Neural cell (in vitro differentiated cells): ENCODE data around the gene STARD5. TPM values are rescaled to one million over a fixed set of nuclear protein-coding genes. Genes with fewer than 3 reads are reported as not detected.

ENCODE experiments used
- H2AFZ ChIP-seq: fragments of 200-600, 300-800 bp; sonication (generic), shearing (Covaris generic); 2 replicates; pipeline ENCODE4 v1.6.0; 2014; ENCODE audit warnings: low read depth, mild to moderate bottlenecking, antibody characterized with exemption, low read length, moderate library complexity
- H3F3A ChIP-seq: fragments of 200-600 bp; shearing (Covaris generic); 2 replicates; pipeline ENCODE4 v1.6.1; 2016; ENCODE audit warnings: mild to moderate bottlenecking, moderate library complexity, mixed read lengths, antibody characterized with exemption, low read length; ENCODE audit not compliant: insufficient read depth, poor library complexity, severe bottlenecking
- H3K27ac ChIP-seq: fragments of 200-600, 300-800 bp; sonication (generic), shearing (Covaris generic); 2 replicates; pipeline ENCODE4 v1.5.1; 2014; ENCODE audit warnings: mild to moderate bottlenecking, low read length, moderate library complexity
- H3K27me3 ChIP-seq: fragments of 300-800, 200-600 bp; sonication (generic), shearing (Covaris generic); 2 replicates; pipeline ENCODE4 v1.6.0; 2014; ENCODE audit warnings: mild to moderate bottlenecking, low read depth, low read length, moderate library complexity; ENCODE audit not compliant: insufficient read depth
- H3K36me3 ChIP-seq: fragments of 300-800, 200-600 bp; sonication (generic), shearing (Covaris generic); 2 replicates; pipeline ENCODE4 v1.5.1; 2014; ENCODE audit warnings: mild to moderate bottlenecking, antibody characterized with exemption, low read length, moderate library complexity; ENCODE audit not compliant: insufficient read depth
- H3K4me2 ChIP-seq: fragments of 300-800, 200-600 bp; sonication (generic), shearing (Covaris generic); 2 replicates; pipeline ENCODE4 v1.6.0; 2014; ENCODE audit warnings: mild to moderate bottlenecking, low read length
- H3K4me3 ChIP-seq: fragments of 300-800, 200-600 bp; sonication (generic), shearing (Covaris generic); 2 replicates; pipeline ENCODE4 v1.5.1; 2014; ENCODE audit warnings: mild to moderate bottlenecking, low read length, moderate library complexity
- H3K79me2 ChIP-seq: fragments of 200-600 bp; shearing (Covaris generic); replicated peaks from 2 replicates; pipeline ENCODE4 v1.6.0; 2014; ENCODE audit warnings: mild to moderate bottlenecking, low read length, moderate library complexity; ENCODE audit not compliant: insufficient read depth
- H3K9ac ChIP-seq: fragments of 300-800, 200-600 bp; sonication (generic), shearing (Covaris generic); 2 replicates; pipeline ENCODE4 v1.6.1; 2016; ENCODE audit warnings: mild to moderate bottlenecking, low read length, mixed read lengths
- H3K9me2 ChIP-seq: fragments of 200-600 bp; shearing (Covaris generic); 2 replicates; pipeline ENCODE4 v1.6.1; 2016; ENCODE audit warnings: mild to moderate bottlenecking, low read length, mixed read lengths; ENCODE audit not compliant: insufficient read depth
- H3K9me3 ChIP-seq: fragments of 200-600, 300-800 bp; sonication (generic), shearing (Covaris generic); 2 replicates; pipeline ENCODE4 v1.6.1; 2016; ENCODE audit warnings: mild to moderate bottlenecking, mixed run types, low read length, moderate library complexity, mixed read lengths
- H4K20me1 ChIP-seq: fragments of 200-600 bp; shearing (Covaris generic); 2 replicates; pipeline ENCODE4 v1.6.1; 2016; ENCODE audit warnings: mild to moderate bottlenecking, mixed run types; ENCODE audit not compliant: insufficient read depth
- CTCF ChIP-seq: fragments of 450-650 bp; IDR thresholded peaks from 2 replicates; pipeline ENCODE4 v1.5.1; 2014; ENCODE audit warnings: antibody characterized with exemption, mild to moderate bottlenecking, moderate library complexity; ENCODE audit not compliant: poor library complexity, severe bottlenecking
- EP300 ChIP-seq: fragments of 450-650 bp; conservative IDR thresholded peaks from 2 replicates; pipeline ENCODE4 v1.6.1; 2014; ENCODE audit warnings: antibody characterized with exemption, mild to moderate bottlenecking, moderate library complexity; ENCODE audit not compliant: poor library complexity, severe bottlenecking
- EZH2 ChIP-seq: fragments of 200-600, 300-800 bp; shearing (Covaris generic), sonication (generic); IDR thresholded peaks from 2 replicates; pipeline ENCODE4 v1.6.1; 2014; ENCODE audit warnings: antibody characterized with exemption, low read length, borderline replicate concordance, mild to moderate bottlenecking; ENCODE audit not compliant: insufficient read depth, poor library complexity, severe bottlenecking
- MXI1 ChIP-seq: fragments of 450-650 bp; conservative IDR thresholded peaks from 2 replicates; pipeline ENCODE4 v1.6.1; 2014; ENCODE audit warnings: antibody characterized with exemption, mild to moderate bottlenecking; ENCODE audit not compliant: poor library complexity, severe bottlenecking
- POLR2AphosphoS5 ChIP-seq: IDR thresholded peaks from 2 replicates; pipeline ENCODE4 v1.6.1; 2012
- RAD21 ChIP-seq: fragments of 450-650 bp; conservative IDR thresholded peaks from 2 replicates; pipeline ENCODE4 v1.6.1; 2014; ENCODE audit warnings: antibody characterized with exemption, mild to moderate bottlenecking, moderate library complexity
- REST ChIP-seq: IDR thresholded peaks from 2 replicates; pipeline ENCODE4 v1.6.1; 2012; ENCODE audit warnings: borderline replicate concordance
- SMC3 ChIP-seq: fragments of 450-650 bp; conservative IDR thresholded peaks from 2 replicates; pipeline ENCODE4 v1.6.1; 2014; ENCODE audit warnings: antibody characterized with exemption, mild to moderate bottlenecking, moderate library complexity; ENCODE audit not compliant: poor library complexity
- TAF1 ChIP-seq: IDR thresholded peaks from 2 replicates; pipeline ENCODE4 v1.6.1; 2012; ENCODE audit warnings: low read depth
- polyA plus RNA-seq: library from polyadenylated mRNA; depleted of rRNA; stranded (reverse); fragments of >200 nt; gene quantifications from 2 replicates; pipeline ENCODE4 v1.2.3, GENCODE V29; 2014

The STARD5 gene
- polyA plus RNA-seq, 1 donor from 2014 or later = 0.76 TPM

- no peak overlapping the region for H3K4me2 ChIP-seq
- H3K36me3 ChIP-seq = no peaks in the 10 kb centered on the region
- no peak overlapping the region for H3K9ac ChIP-seq
- H3K79me2 ChIP-seq = no peaks in the 10 kb centered on the region
- H3K9me3 ChIP-seq = no peaks in the 10 kb centered on the region
- H3K27ac ChIP-seq = no peak overlapping the region
- no peaks in the 10 kb centered on the region for H3K27me3 ChIP-seq
- no peaks in the 10 kb centered on the region for H3K9me2 ChIP-seq
- H2AFZ ChIP-seq = no peak overlapping the region
- no peaks in the 10 kb centered on the region for H3F3A ChIP-seq
- TF ChIP-seq TAF1 (no peak), MXI1 (no peak), POLR2AphosphoS5 (no peak), REST (no peak), CTCF (no peak), SMC3 (no peak), EZH2 (no peak), EP300 (no peak), RAD21 (no peak)
- no peak overlapping the region for H3K4me3 ChIP-seq
- H4K20me1 ChIP-seq = no peaks in the 10 kb centered on the region
These were observed 35.9 kb downstream of the STARD5 start for GRCh38 chr15:81288040-81288439.

GRCh38 chr15:81286621-81287121 is 37.3 kb downstream of the STARD5 start:
- Histone ChIP-seq H4K20me1 (no peaks in the 10 kb centered on the region), H3K36me3 (no peaks in the 10 kb centered on the region), H3K9ac (no peak overlapping the region), H2AFZ (no peak overlapping the region), H3K9me2 (no peaks in the 10 kb centered on the region), H3K9me3 (no peaks in the 10 kb centered on the region), H3K4me2 (no peak overlapping the region), H3F3A (no peaks in the 10 kb centered on the region), H3K4me3 (no peak overlapping the region), H3K27ac (no peak overlapping the region), H3K79me2 (no peaks in the 10 kb centered on the region), H3K27me3 (no peaks in the 10 kb centered on the region)
- TF ChIP-seq TAF1 = no peak
- TF ChIP-seq SMC3 = no peak
- TF ChIP-seq CTCF = no peak
- TF ChIP-seq EP300 = no peak
